PC-3 (cell line): ENCODE results near the gene PITX2. TPM values are rescaled to one million over a fixed set of nuclear protein-coding genes. Genes with fewer than 3 reads are reported as not detected.

ENCODE experiments used
- ATAC-seq: fragments of 200-7000 bp; cut with Tn5 transposase; 2 replicates; pipeline ENCODE4 v1.9.1; 2020; ENCODE audit warnings: mild to moderate bottlenecking, moderate library complexity
- BruUV-seq: library from RNA; stranded (reverse); fragments of 400-500 nt; replicated peaks from 2 replicates; lab custom pipeline; 2021; lab: Mats Ljungman, UMichigan
- CTCF ChIA-PET: fragments of 300-600 bp; sonication (Branson Sonifier 250); formaldehyde crosslinking; loops from one replicate; lab custom pipeline; 2022; ENCODE audit warnings: antibody characterized with exemption; lab: Charles Lee
- POLR2A ChIA-PET: fragments of 300-600 bp; sonication (Branson Sonifier 250); formaldehyde crosslinking; loops from one replicate; lab custom pipeline; 2022; ENCODE audit warnings: antibody characterized with exemption; ENCODE audit not compliant: unreplicated experiment; lab: Charles Lee
- DNase-seq: peaks from one replicate; pipeline ENCODE4 v3.0.0-alpha.2; 2015
- H2AFZ ChIP-seq: fragments of 300-600 bp; sonication (generic); 2 replicates; pipeline ENCODE4 v1.6.0; 2016; ENCODE audit warnings: antibody characterized with exemption, low read length
- H3F3A ChIP-seq: fragments of 300-600 bp; sonication (generic); one replicate; pipeline ENCODE4 v1.6.0; 2017; ENCODE audit warnings: antibody characterized with exemption, low read length, control low read depth, mild to moderate bottlenecking; ENCODE audit not compliant: unreplicated experiment
- H3K27ac ChIP-seq: fragments of 300-600 bp; sonication (generic); 2 replicates; pipeline ENCODE4 v1.5.1; 2016; ENCODE audit warnings: mild to moderate bottlenecking, low read length
- H3K27me3 ChIP-seq: fragments of 300-600 bp; sonication (generic); 2 replicates; pipeline ENCODE4 v1.6.1; 2016; ENCODE audit warnings: low read length, mixed read lengths
- H3K36me3 ChIP-seq: fragments of 300-600 bp; sonication (generic); 2 replicates; pipeline ENCODE4 v1.6.1; 2016; ENCODE audit warnings: low read depth, mixed run types, low read length, mixed read lengths
- H3K4me1 ChIP-seq: fragments of 300-600 bp; sonication (generic); 2 replicates; pipeline ENCODE4 v1.5.1; 2016; ENCODE audit warnings: low read length; ENCODE audit not compliant: insufficient read depth
- H3K4me2 ChIP-seq: fragments of 300-600 bp; sonication (generic); 2 replicates; pipeline ENCODE4 v1.6.0; 2016; ENCODE audit warnings: low read length
- H3K4me3 ChIP-seq: fragments of 300-600 bp; sonication (generic); 2 replicates; pipeline ENCODE4 v1.5.1; 2016; ENCODE audit warnings: mild to moderate bottlenecking, low read length, mixed read lengths
- H3K79me2 ChIP-seq: fragments of 300-600 bp; sonication (generic); 2 replicates; pipeline ENCODE4 v1.6.1; 2017; ENCODE audit warnings: low read length, mixed read lengths
- H3K9ac ChIP-seq: fragments of 300-600 bp; sonication (generic); 2 replicates; pipeline ENCODE4 v1.6.0; 2016; ENCODE audit warnings: mild to moderate bottlenecking, low read length
- H3K9me2 ChIP-seq: fragments of 300-600 bp; sonication (generic); replicated peaks from 2 replicates; pipeline ENCODE4 v1.6.1; 2016; ENCODE audit warnings: mixed run types, low read length, mixed read lengths
- H3K9me3 ChIP-seq: fragments of 300-600 bp; sonication (generic); 2 replicates; pipeline ENCODE4 v1.6.1; 2016; ENCODE audit warnings: low read length, mixed read lengths
- H4K20me1 ChIP-seq: fragments of 300-600 bp; sonication (generic); 2 replicates; pipeline ENCODE4 v1.6.1; 2016; ENCODE audit warnings: low read length, mixed read lengths
- CTCF ChIP-seq: fragments of 300-600 bp; sonication (generic); conservative IDR thresholded peaks from 2 replicates; pipeline ENCODE4 v1.5.1; 2017; ENCODE audit warnings: antibody characterized with exemption, low read depth, mild to moderate bottlenecking, low read length
- EZH2 ChIP-seq: fragments of 300-600 bp; sonication (generic); IDR thresholded peaks from one replicate; pipeline ENCODE4 v1.6.1; 2017; ENCODE audit warnings: antibody characterized with exemption, mild to moderate bottlenecking, low read length; ENCODE audit not compliant: unreplicated experiment
- EZH2phosphoT487 ChIP-seq: fragments of 300-600 bp; sonication (generic); IDR thresholded peaks from 2 replicates; pipeline ENCODE4 v1.6.1; 2018; ENCODE audit warnings: mild to moderate bottlenecking, antibody characterized with exemption, low read length, borderline replicate concordance
- intact Hi-C: fragments of 100-400 bp; cut with micrococcal nuclease; formaldehyde crosslinking; loops from 2 replicates; pipeline ENCODE4 v1.9.0; 2023
- total RNA-seq: library from RNA; depleted of rRNA; stranded (reverse); fragments of >200 nt; gene quantifications from 2 replicates; pipeline ENCODE4 v1.2.3, GENCODE V29; 2014

PITX2 gene
- total RNA-seq, 1 experiment from 2014 or later: 0.55 TPM

- intact Hi-C loops: no loop called here
- Histone ChIP-seq H3K9ac (no peak overlapping the region), H3K9me2 (no peaks in the 10 kb centered on the region), H4K20me1 (no peaks in the 10 kb centered on the region), H3K9me3 (no peaks in the 10 kb centered on the region), H3K36me3 (no peaks in the 10 kb centered on the region), H3K4me2 (no peak overlapping the region), H3K79me2 (no peaks in the 10 kb centered on the region), H2AFZ (no peak overlapping the region), H3K4me1 (peaks cover 9% of the 10 kb centered on the region), H3K4me3 (no peak overlapping the region), H3K27ac (no peak overlapping the region), H3K27me3 (peaks cover 29% of the 10 kb centered on the region), H3F3A (no peaks in the 10 kb centered on the region)
- no TSS peak for BruUV-seq
- ATAC-seq (no peak), DNase-seq (no peak)
- POLR2A ChIA-PET: no interaction called here
- TF ChIP-seq EZH2phosphoT487: no peak
- TF ChIP-seq EZH2: no peak
- TF ChIP-seq CTCF: no peak
- CTCF ChIA-PET: no interaction called here
These were observed 11.7 kb downstream of the PITX2 start for GRCh38 chr4:110610940-110611831.

- H3K36me3 ChIP-seq: no peaks in the 10 kb centered on the region
- H3F3A ChIP-seq: no peaks in the 10 kb centered on the region
- BruUV-seq: no TSS peak
- H3K9me3 ChIP-seq: no peaks in the 10 kb centered on the region
- intact Hi-C loops: no loop called here
- ChIA-PET CTCF (no interaction called here), POLR2A (no interaction called here)
- H3K27ac ChIP-seq: no peak overlapping the region
- peaks cover 9% of the 10 kb centered on the region for H3K4me1 ChIP-seq
- no peaks in the 10 kb centered on the region for H3K79me2 ChIP-seq
- H3K4me3 ChIP-seq: no peak overlapping the region
- no peak for DNase-seq
- no peak for ATAC-seq
- no peaks in the 10 kb centered on the region for H3K9me2 ChIP-seq
- H4K20me1 ChIP-seq: no peaks in the 10 kb centered on the region
- TF ChIP-seq EZH2phosphoT487 (no peak), CTCF (no peak), EZH2 (no peak)
- H3K9ac ChIP-seq: no peak overlapping the region
- peaks cover 23% of the 10 kb centered on the region for H3K27me3 ChIP-seq
- H3K4me2 ChIP-seq: no peak overlapping the region
- no peak overlapping the region for H2AFZ ChIP-seq
These were observed 12.3 kb downstream of the PITX2 start for GRCh38 chr4:110610620-110610939.
